ENCODE measurements around the gene MYMK. TPM values are rescaled to one million over a fixed set of nuclear protein-coding genes. Genes with fewer than 3 reads are reported as not detected.
A peak's percentile ranks its signal among the peaks of the same experiment; 100 is the strongest.

MYMK gene
- total and polyA plus RNA-seq, 2 of the 8 experiments (the other 6 are each of a cell fraction or from before 2014, with no cell fraction given): not detected

GRCh38 chr9:133529457-133529856, 4.7 kb upstream of the MYMK start:
- H3K36me3 ChIP-seq (ENCODE audit: control insufficient read depth in 2 of 4, insufficient read depth in 4 of 4, low read length in 3 of 4): no peaks in the 10 kb centered on the region
- H3K23me2 ChIP-seq (ENCODE audit: low read depth, low read length): no peaks in the 10 kb centered on the region; the same call in 1 of the 2 replicates
- H3K23ac ChIP-seq (ENCODE audit: insufficient read length): no peak overlapping the region
- H3K9me3 ChIP-seq (ENCODE audit: insufficient read depth in 2 of 2, low read depth in 1 of 2, low read length in 1 of 2): no peaks in the 10 kb centered on the region
- H4K91ac ChIP-seq (replicated peaks; ENCODE audit: insufficient read length, low read length): peak overlapping the region; percentile 18
- no peak for FAIRE-seq
- POLR2A ChIA-PET (ENCODE audit: partially characterized antibody): no interaction called here
- H3K18ac ChIP-seq (ENCODE audit: extremely low read depth, low read length): no peak overlapping the region
- H4K5ac ChIP-seq (ENCODE audit: insufficient read length, low read depth, low read length): no peak overlapping the region
- peak overlapping the region; percentile 75; the same call in 1 of the 2 replicates for H2BK5ac ChIP-seq (ENCODE audit: low read depth, low read length)
- no peak overlapping the region for H3K27ac ChIP-seq (ENCODE audit: low read depth, low read length)
- H2AK5ac ChIP-seq (ENCODE audit: low read depth, low read length): no peak overlapping the region
- peak overlapping the region; percentile 6; the same call in 1 of the 2 replicates for H2BK15ac ChIP-seq (ENCODE audit: low read length)
- H3K14ac ChIP-seq (ENCODE audit: insufficient read length): no peak overlapping the region
- peak overlapping the region; percentile 84; the same call in 1 of the 2 replicates for H2BK12ac ChIP-seq (ENCODE audit: low read depth, low read length)
- peaks cover 4 to 47% (median 37%) of the 10 kb centered on the region in 4 experiments for H3K4me1 ChIP-seq (replicated peaks in 1 of 4; ENCODE audit: control insufficient read depth in 3 of 4, insufficient read depth in 4 of 4, low read length in 3 of 4)
- no peak overlapping the region for H3K4ac ChIP-seq (replicated peaks; ENCODE audit: insufficient read length, low read depth, low read length)
- 0 out of 2 replicates have a peak overlapping the region, but pooled peaks have one; percentile 48 for H4K8ac ChIP-seq (ENCODE audit: extremely low read depth, insufficient read depth, low read length)
- CTCF ChIA-PET (ENCODE audit: partially characterized antibody): interaction anchor here (0.8 to 3.9 kb wide), 24 partner anchors 9 to 290 kb away, joined by 3 to 16 read pairs (median 4); partner anchors contain the start of gene FAM163B
- no peak overlapping the region for H3K4me2 ChIP-seq (ENCODE audit: insufficient read depth in 1 of 2, low read depth in 2 of 2, low read length in 2 of 2)
- H3K9ac ChIP-seq (replicated peaks in 1 of 4; ENCODE audit: extremely low read depth in 1 of 4, low read depth in 3 of 4, low read length in 3 of 4): no peak overlapping the region
- 84% methylated on average over 7 of the region's 7 CpGs; no CpG with 5 or more reads in 1 of the 2 experiments for WGBS, 2 experiments (ENCODE audit: extremely low coverage in 1 of 2, insufficient coverage in 1 of 2, insufficient read length in 1 of 2, insufficient replicate concordance in 2 of 2, low coverage in 1 of 2, low lambda C conversion rate in 2 of 2, missing lambda C conversion rate in 1 of 2)
- peaks cover 0 to 18% (median 12%) of the 10 kb centered on the region in 4 experiments; a peak in 6 of 7 replicates for H3K27me3 ChIP-seq (replicated peaks in 1 of 4; ENCODE audit: control insufficient read depth in 3 of 4, extremely low read depth in 1 of 4, insufficient read depth in 3 of 4, low read length in 3 of 4)
- no peak for DNase-seq (ENCODE audit: low read depth in 1 of 2, low spot score in 2 of 2)
- no peak overlapping the region for H3K4me3 ChIP-seq (ENCODE audit: extremely low read depth in 1 of 4, insufficient read depth in 2 of 4, low read depth in 3 of 4, low read length in 4 of 4)
- no peaks in the 10 kb centered on the region for H3K79me2 ChIP-seq (ENCODE audit: control insufficient read depth in 1 of 2, insufficient read depth in 2 of 2, low read length in 2 of 2)
- H2BK120ac ChIP-seq (replicated peaks; ENCODE audit: low read depth, low read length): no peak overlapping the region
- no peaks in the 10 kb centered on the region for H4K20me1 ChIP-seq (replicated peaks in 1 of 2; ENCODE audit: control insufficient read depth in 1 of 2, insufficient read depth in 2 of 2, low read length in 2 of 2)
- no peak overlapping the region for H2AFZ ChIP-seq (ENCODE audit: low read length)
- H3K56ac ChIP-seq (replicated peaks; ENCODE audit: insufficient read length, low read depth, low read length): no peak overlapping the region
- no peaks in the 10 kb centered on the region for H3K79me1 ChIP-seq (ENCODE audit: low read depth, low read length)
- H2BK20ac ChIP-seq (ENCODE audit: low read length): peak overlapping the region; percentile 61; the same call in 1 of the 2 replicates
